ENCODE measurements around the gene OPCML.

The OPCML gene

DNA sequence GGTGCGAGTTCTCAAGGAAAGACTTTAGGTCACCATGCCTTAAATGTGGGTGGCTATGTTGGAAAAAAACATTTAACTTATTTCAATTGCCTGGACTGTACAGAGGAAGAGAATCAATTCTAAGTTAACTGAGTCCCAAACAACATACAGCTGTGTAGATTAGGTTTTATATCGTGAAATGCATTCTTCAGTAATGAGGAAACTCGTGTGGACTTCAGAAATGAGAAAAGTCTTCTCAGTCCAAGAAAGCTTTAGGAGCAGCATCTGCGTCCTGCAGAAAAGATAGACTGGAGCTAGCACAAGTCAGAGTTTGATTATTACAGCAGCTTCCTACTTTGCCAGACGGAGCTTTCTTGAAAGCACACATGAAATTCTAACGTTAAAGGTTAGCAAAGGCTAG lies 673.0 kb downstream of the OPCML start:
- no peaks in the 10 kb centered on the region for H3F3A ChIP-seq (ENCODE audit: low read depth)
- no peaks in the 10 kb centered on the region for H3K36me3 ChIP-seq (ENCODE audit: insufficient read depth, low read length)
- no peak overlapping the region for H3K4me3 ChIP-seq (ENCODE audit: low read length, poor library complexity, severe bottlenecking)
- H2AFZ ChIP-seq (ENCODE audit: low read length) = no peak overlapping the region
- H3K9ac ChIP-seq (ENCODE audit: low read depth, low read length, poor library complexity, severe bottlenecking) = no peak overlapping the region
- H3K79me2 ChIP-seq (ENCODE audit: insufficient read depth, low read length) = no peaks in the 10 kb centered on the region
- H3K9me3 ChIP-seq (ENCODE audit: insufficient read depth, low read depth, low read length) = no peaks in the 10 kb centered on the region
- H3K9me2 ChIP-seq (replicated peaks; ENCODE audit: low read depth, low read length) = no peaks in the 10 kb centered on the region
- H4K20me1 ChIP-seq (ENCODE audit: insufficient read depth, low read length, poor library complexity, severe bottlenecking) = no peaks in the 10 kb centered on the region
- no peak overlapping the region for H3K4me2 ChIP-seq (ENCODE audit: low read depth, low read length, poor library complexity, severe bottlenecking)
- no peaks in the 10 kb centered on the region for H3K27me3 ChIP-seq (ENCODE audit: insufficient read depth, low read length, poor library complexity, severe bottlenecking)
- TF ChIP-seq EZH2phosphoT487 (IDR thresholded peaks at IDR 0.05; ENCODE audit: borderline replicate concordance) = no peak
- no peak for TF ChIP-seq CTCF (conservative IDR thresholded peaks at IDR 0.05; ENCODE audit: low read length)
- no peaks in the 10 kb centered on the region for H3K4me1 ChIP-seq (ENCODE audit: insufficient read depth, low read length, poor library complexity, severe bottlenecking)

DNA sequence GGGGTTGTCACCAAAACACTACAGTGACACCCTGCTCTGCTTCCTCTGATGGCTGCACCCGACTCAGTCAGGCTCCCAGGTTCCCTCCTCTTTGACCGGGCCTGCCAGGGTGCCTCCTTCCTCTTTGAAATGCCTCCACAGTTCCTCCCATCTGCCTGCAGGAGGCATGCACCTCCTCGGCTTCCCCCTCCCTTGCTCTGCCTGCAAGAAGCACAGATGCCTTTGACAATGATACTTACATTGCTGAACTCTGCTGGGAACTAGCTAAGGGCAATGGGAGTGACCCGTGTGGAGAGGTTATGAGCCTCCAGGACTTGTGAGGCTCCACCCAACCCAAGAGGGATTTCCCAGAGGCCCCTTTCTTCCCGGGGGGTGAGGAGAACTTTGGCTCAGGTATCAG lies 674.1 kb downstream of the OPCML start:
- H3K79me2 ChIP-seq (ENCODE audit: insufficient read depth, low read length) = no peaks in the 10 kb centered on the region

GRCh38 chr11:132856032-132856431 lies 676.3 kb downstream of the OPCML start:
- H3K9ac ChIP-seq (ENCODE audit: low read depth, low read length, poor library complexity, severe bottlenecking) = no peak overlapping the region
- H3K79me2 ChIP-seq (ENCODE audit: insufficient read depth, low read length) = no peaks in the 10 kb centered on the region
- no peak overlapping the region for H2AFZ ChIP-seq (ENCODE audit: low read length)
- no peaks in the 10 kb centered on the region for H4K20me1 ChIP-seq (ENCODE audit: insufficient read depth, low read length, poor library complexity, severe bottlenecking)
- H3K36me3 ChIP-seq (ENCODE audit: insufficient read depth, low read length) = no peaks in the 10 kb centered on the region
- H3K4me1 ChIP-seq (ENCODE audit: insufficient read depth, low read length, poor library complexity, severe bottlenecking) = no peaks in the 10 kb centered on the region
- no peaks in the 10 kb centered on the region for H3F3A ChIP-seq (ENCODE audit: low read depth)
- H3K4me2 ChIP-seq (ENCODE audit: low read depth, low read length, poor library complexity, severe bottlenecking) = no peak overlapping the region
- H3K9me2 ChIP-seq (replicated peaks; ENCODE audit: low read depth, low read length) = no peaks in the 10 kb centered on the region
- no peaks in the 10 kb centered on the region for H3K9me3 ChIP-seq (ENCODE audit: insufficient read depth, low read depth, low read length)
- TF ChIP-seq EZH2phosphoT487 (IDR thresholded peaks at IDR 0.05; ENCODE audit: borderline replicate concordance) (no peak), CTCF (conservative IDR thresholded peaks at IDR 0.05; ENCODE audit: low read length) (no peak)
- no peaks in the 10 kb centered on the region for H3K27me3 ChIP-seq (ENCODE audit: insufficient read depth, low read length, poor library complexity, severe bottlenecking)
- no peak overlapping the region for H3K4me3 ChIP-seq (ENCODE audit: low read length, poor library complexity, severe bottlenecking)

More for the DNA sequence above, 674.1 kb downstream of the OPCML start:
- H4K20me1 ChIP-seq (ENCODE audit: insufficient read depth, low read length, poor library complexity, severe bottlenecking) = no peaks in the 10 kb centered on the region
- no peak overlapping the region for H3K4me3 ChIP-seq (ENCODE audit: low read length, poor library complexity, severe bottlenecking)
- TF ChIP-seq CTCF (conservative IDR thresholded peaks at IDR 0.05; ENCODE audit: low read length) (no peak), EZH2phosphoT487 (IDR thresholded peaks at IDR 0.05; ENCODE audit: borderline replicate concordance) (no peak)
- no peak overlapping the region for H3K9ac ChIP-seq (ENCODE audit: low read depth, low read length, poor library complexity, severe bottlenecking)
- no peak overlapping the region for H3K4me2 ChIP-seq (ENCODE audit: low read depth, low read length, poor library complexity, severe bottlenecking)
- H2AFZ ChIP-seq (ENCODE audit: low read length) = no peak overlapping the region
- no peaks in the 10 kb centered on the region for H3K9me2 ChIP-seq (replicated peaks; ENCODE audit: low read depth, low read length)
- no peaks in the 10 kb centered on the region for H3F3A ChIP-seq (ENCODE audit: low read depth)
- H3K27me3 ChIP-seq (ENCODE audit: insufficient read depth, low read length, poor library complexity, severe bottlenecking) = no peaks in the 10 kb centered on the region
- no peaks in the 10 kb centered on the region for H3K36me3 ChIP-seq (ENCODE audit: insufficient read depth, low read length)
- H3K9me3 ChIP-seq (ENCODE audit: insufficient read depth, low read depth, low read length) = no peaks in the 10 kb centered on the region
- no peaks in the 10 kb centered on the region for H3K4me1 ChIP-seq (ENCODE audit: insufficient read depth, low read length, poor library complexity, severe bottlenecking)
